ENCODE measurements around the gene LDLRAD2. TPM values are rescaled to one million over a fixed set of nuclear protein-coding genes. Genes with fewer than 3 reads are reported as not detected.

LDLRAD2 gene
- total RNA-seq, 1 experiment from 2014 or later = not detected

GRCh38 chr1:21857142-21857839, 45.2 kb downstream of the LDLRAD2 start:
- no peak for ATAC-seq

More at GRCh38 chr1:21857142-21857839, 45.2 kb downstream of the LDLRAD2 start:
- intact Hi-C loops (cut with micrococcal nuclease; ENCODE audit: unreplicated experiment) = no loop called here
- DNase-seq (ENCODE audit: low read depth, low spot score) = no peak
- Histone ChIP-seq H3K4me1 (ENCODE audit: control insufficient read depth, insufficient read depth, low read length) (no peaks in the 10 kb centered on the region), H3K4me3 (ENCODE audit: low read depth in 2 of 2, low read length in 2 of 2) (no peak overlapping the region), H3K9me3 (ENCODE audit: control insufficient read depth, insufficient read depth, low read depth, low read length) (no peaks in the 10 kb centered on the region), H3K27me3 (ENCODE audit: control insufficient read depth, insufficient read depth, low read length) (no peaks in the 10 kb centered on the region), H3K36me3 (ENCODE audit: control insufficient read depth, insufficient read depth, low read length) (peaks cover 6% of the 10 kb centered on the region; the same call in 1 of the 2 replicates), H3K27ac (ENCODE audit: low read length) (no peak overlapping the region)
- in situ Hi-C loops (cut with HindIII; ENCODE audit: low pct_unique_long_range_greater_than_20kb, low sequenced_read_pairs) = no loop called here
- no TSS peak for BruUV-seq (replicated peaks)
- ChIA-PET POLR2A (no interaction called here), CTCF (interaction anchor here (0.6 kb wide), 1 partner anchor 115 kb away, joined by 6 read pairs; no protein-coding TSS in a partner anchor)
- TF ChIP-seq REST (IDR thresholded peaks at IDR 0.05; ENCODE audit: insufficient read depth in 1 of 2, low read depth in 2 of 2, low read length in 1 of 2) = no peak
- no peak for TF ChIP-seq POLR2AphosphoS5 (IDR thresholded peaks at IDR 0.05; ENCODE audit: low read depth, low read length)
- no peak for TF ChIP-seq SIN3A (IDR thresholded peaks at IDR 0.05; ENCODE audit: borderline replicate concordance, insufficient read depth, low read depth, low read length)
- no peak for TF ChIP-seq TCF7L2 (IDR thresholded peaks at IDR 0.05; ENCODE audit: low read depth, low read length)
- no peak for TF ChIP-seq CTCF (IDR thresholded peaks at IDR 0.05)

Measured in Panc1 (cell line).